HL-60 (cell line): ENCODE data around the gene KRTAP5-5.

Experiments used
- DNase-seq, 2 experiments: peaks; one replicate each; pipeline ENCODE4 v3.0.0-alpha.2; 2010 to 2020; ENCODE audit warnings: low read depth in 1 of 2, low spot score in 1 of 2
- H3K27ac ChIP-seq: fragments of 250-450 bp; sonication (Bioruptor Pico); replicated peaks from 2 replicates; pipeline ENCODE4 v1.5.1; 2020; ENCODE audit warnings: mild to moderate bottlenecking, moderate library complexity
- H3K27me3 ChIP-seq: fragments of 250-450 bp; sonication (Bioruptor Pico); 2 replicates; pipeline ENCODE4 v1.5.1; 2021; ENCODE audit warnings: mild to moderate bottlenecking, moderate library complexity; ENCODE audit not compliant: insufficient read depth, poor library complexity, severe bottlenecking
- H3K4me3 ChIP-seq: replicated peaks from 2 replicates; pipeline ENCODE4 v1.5.1; 2011; ENCODE audit warnings: mild to moderate bottlenecking, control low read depth, low read length; ENCODE audit not compliant: insufficient read depth
- GABPA ChIP-seq: IDR thresholded peaks from 2 replicates; pipeline ENCODE4 v1.6.1; 2012; ENCODE audit warnings: low read depth
- POLR2AphosphoS5 ChIP-seq: IDR thresholded peaks from 2 replicates; pipeline ENCODE4 v1.6.1; 2012; ENCODE audit warnings: low read depth
- SPI1 ChIP-seq: IDR thresholded peaks from 2 replicates; pipeline ENCODE4 v1.6.1; 2012; ENCODE audit warnings: low read depth, mild to moderate bottlenecking, borderline replicate concordance
- TF ChIP-seq, protein P1 (sequence below): IDR thresholded peaks from one replicate; pipeline ENCODE4 v1.5.1; 2011; ENCODE audit warnings: low read length, control low read depth, inconsistent platforms; ENCODE audit not compliant: insufficient read depth
- TF ChIP-seq, protein P2 (sequence below): IDR thresholded peaks from 2 replicates; pipeline ENCODE4 v1.6.1; 2012; ENCODE audit warnings: low read depth; ENCODE audit not compliant: insufficient replicate concordance

The KRTAP5-5 gene

DNA sequence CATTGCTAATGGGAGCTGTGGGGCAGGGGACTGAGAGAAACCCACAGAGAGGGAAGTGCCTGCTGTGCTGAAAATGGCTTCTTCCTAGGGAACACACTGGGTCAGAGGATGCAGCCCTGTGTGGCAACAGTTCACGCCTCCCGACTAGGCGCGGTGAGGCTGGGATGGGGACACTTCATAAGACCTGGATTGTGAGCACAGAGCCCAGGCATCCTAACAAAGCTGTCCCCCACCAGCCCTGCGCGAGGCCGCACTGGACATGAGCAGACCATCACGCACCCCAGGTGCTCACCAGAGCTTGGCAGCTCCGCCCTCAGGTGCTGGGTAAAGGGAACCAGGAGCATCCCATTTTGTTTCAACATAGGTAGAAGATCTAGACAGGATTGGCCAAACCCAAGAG lies 5.9 kb upstream of the KRTAP5-5 start:
- no peak for DNase-seq
- peaks cover 6% of the 10 kb centered on the region for H3K27me3 ChIP-seq
- no peak overlapping the region for H3K4me3 ChIP-seq
- TF ChIP-seq SPI1 (no peak), POLR2AphosphoS5 (no peak), GABPA (no peak)
- TF ChIP-seq, protein P1, sequence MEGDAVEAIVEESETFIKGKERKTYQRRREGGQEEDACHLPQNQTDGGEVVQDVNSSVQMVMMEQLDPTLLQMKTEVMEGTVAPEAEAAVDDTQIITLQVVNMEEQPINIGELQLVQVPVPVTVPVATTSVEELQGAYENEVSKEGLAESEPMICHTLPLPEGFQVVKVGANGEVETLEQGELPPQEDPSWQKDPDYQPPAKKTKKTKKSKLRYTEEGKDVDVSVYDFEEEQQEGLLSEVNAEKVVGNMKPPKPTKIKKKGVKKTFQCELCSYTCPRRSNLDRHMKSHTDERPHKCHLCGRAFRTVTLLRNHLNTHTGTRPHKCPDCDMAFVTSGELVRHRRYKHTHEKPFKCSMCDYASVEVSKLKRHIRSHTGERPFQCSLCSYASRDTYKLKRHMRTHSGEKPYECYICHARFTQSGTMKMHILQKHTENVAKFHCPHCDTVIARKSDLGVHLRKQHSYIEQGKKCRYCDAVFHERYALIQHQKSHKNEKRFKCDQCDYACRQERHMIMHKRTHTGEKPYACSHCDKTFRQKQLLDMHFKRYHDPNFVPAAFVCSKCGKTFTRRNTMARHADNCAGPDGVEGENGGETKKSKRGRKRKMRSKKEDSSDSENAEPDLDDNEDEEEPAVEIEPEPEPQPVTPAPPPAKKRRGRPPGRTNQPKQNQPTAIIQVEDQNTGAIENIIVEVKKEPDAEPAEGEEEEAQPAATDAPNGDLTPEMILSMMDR = no peak
- TF ChIP-seq, protein P2, sequence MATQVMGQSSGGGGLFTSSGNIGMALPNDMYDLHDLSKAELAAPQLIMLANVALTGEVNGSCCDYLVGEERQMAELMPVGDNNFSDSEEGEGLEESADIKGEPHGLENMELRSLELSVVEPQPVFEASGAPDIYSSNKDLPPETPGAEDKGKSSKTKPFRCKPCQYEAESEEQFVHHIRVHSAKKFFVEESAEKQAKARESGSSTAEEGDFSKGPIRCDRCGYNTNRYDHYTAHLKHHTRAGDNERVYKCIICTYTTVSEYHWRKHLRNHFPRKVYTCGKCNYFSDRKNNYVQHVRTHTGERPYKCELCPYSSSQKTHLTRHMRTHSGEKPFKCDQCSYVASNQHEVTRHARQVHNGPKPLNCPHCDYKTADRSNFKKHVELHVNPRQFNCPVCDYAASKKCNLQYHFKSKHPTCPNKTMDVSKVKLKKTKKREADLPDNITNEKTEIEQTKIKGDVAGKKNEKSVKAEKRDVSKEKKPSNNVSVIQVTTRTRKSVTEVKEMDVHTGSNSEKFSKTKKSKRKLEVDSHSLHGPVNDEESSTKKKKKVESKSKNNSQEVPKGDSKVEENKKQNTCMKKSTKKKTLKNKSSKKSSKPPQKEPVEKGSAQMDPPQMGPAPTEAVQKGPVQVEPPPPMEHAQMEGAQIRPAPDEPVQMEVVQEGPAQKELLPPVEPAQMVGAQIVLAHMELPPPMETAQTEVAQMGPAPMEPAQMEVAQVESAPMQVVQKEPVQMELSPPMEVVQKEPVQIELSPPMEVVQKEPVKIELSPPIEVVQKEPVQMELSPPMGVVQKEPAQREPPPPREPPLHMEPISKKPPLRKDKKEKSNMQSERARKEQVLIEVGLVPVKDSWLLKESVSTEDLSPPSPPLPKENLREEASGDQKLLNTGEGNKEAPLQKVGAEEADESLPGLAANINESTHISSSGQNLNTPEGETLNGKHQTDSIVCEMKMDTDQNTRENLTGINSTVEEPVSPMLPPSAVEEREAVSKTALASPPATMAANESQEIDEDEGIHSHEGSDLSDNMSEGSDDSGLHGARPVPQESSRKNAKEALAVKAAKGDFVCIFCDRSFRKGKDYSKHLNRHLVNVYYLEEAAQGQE = no peak
- H3K27ac ChIP-seq = no peak overlapping the region

DNA sequence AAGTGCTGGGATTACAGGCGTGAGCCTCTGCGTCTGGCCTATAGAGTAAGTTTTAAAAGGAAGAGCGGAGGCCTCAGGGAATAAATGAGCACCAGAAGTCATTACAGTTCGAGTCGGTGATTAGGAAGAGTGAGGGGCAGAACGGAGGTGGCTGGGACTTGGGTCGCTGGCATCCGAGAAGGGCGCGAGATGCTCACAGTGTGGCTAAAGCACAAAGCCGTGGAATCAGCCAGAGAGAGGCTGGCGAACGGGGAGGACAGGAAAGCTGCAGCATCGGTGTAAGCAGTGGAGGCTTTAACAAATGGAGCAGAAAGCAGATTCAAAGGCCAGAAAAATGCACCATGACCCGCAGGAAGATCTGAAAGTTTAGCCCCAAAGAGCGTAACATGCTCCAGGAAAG lies 5.0 kb upstream of the KRTAP5-5 start:
- no peak for DNase-seq
- Histone ChIP-seq H3K27ac (no peak overlapping the region), H3K4me3 (no peak overlapping the region), H3K27me3 (peaks cover 6% of the 10 kb centered on the region)
- TF ChIP-seq SPI1 (no peak), POLR2AphosphoS5 (no peak), GABPA (no peak)
- TF ChIP-seq, protein P1 = no peak
- TF ChIP-seq, protein P2 = no peak

DNA sequence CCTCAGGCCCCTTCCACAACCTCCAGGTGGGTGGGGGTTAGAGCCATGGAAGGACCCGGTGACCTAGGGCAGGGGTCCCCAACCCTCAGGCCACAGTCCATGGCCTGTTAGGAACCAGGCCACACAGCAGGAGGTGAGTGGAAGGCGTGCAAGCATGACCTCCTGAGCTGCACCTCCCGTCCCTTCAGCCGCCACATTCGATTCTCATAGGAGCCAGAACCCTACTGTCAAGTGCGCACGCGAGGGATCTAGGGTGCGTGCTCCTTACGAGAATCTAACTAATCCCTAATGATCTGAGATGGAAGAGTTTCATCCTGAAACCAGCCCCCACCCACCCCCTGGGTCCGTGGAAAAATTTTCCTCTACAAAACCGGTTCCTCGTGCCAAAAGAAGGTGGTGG lies 4.0 kb upstream of the KRTAP5-5 start:
- Histone ChIP-seq H3K27me3 (peaks cover 8% of the 10 kb centered on the region), H3K4me3 (no peak overlapping the region), H3K27ac (no peak overlapping the region)
- DNase-seq = no peak
- no peak for TF ChIP-seq GABPA
- TF ChIP-seq POLR2AphosphoS5 = no peak
- TF ChIP-seq, protein P1 = no peak
- TF ChIP-seq, protein P2 = no peak
- TF ChIP-seq SPI1 = no peak
